Measurements from ENCODE around the gene RFWD3. TPM values are rescaled to one million over a fixed set of nuclear protein-coding genes. Genes with fewer than 3 reads are reported as not detected.
A peak's percentile ranks its signal among the peaks of the same experiment; 100 is the strongest.

RFWD3 gene
- total RNA-seq, 1 donor from 2014 or later, result 22.5 TPM

- ATAC-seq (no peak), DNase-seq (no peak)
- no peaks in the 10 kb centered on the region for H3K27me3 ChIP-seq (ENCODE audit: low read depth)
- peaks cover 66% of the 10 kb centered on the region for H3K36me3 ChIP-seq
- no peaks in the 10 kb centered on the region for H3K9me3 ChIP-seq
- no peaks in the 10 kb centered on the region for H3K4me1 ChIP-seq
- no peak for TF ChIP-seq CTCF (IDR thresholded peaks at IDR 0.05)
- intact Hi-C loops (cut with DNase I), result no loop called here
- H3K4me3 ChIP-seq, result no peak overlapping the region
- no peak overlapping the region for H3K27ac ChIP-seq
Observed at GRCh38 chr16:74652249-74652648, 14.4 kb downstream of the RFWD3 start.

GRCh38 chr16:74651841-74652240 is 14.8 kb downstream of the RFWD3 start:
- DNase-seq (no peak), ATAC-seq (no peak)
- no peak for TF ChIP-seq CTCF (IDR thresholded peaks at IDR 0.05)
- intact Hi-C loops (cut with DNase I), result no loop called here
- Histone ChIP-seq H3K36me3 (peaks cover 64% of the 10 kb centered on the region), H3K4me1 (no peaks in the 10 kb centered on the region), H3K27ac (no peak overlapping the region), H3K9me3 (no peaks in the 10 kb centered on the region), H3K4me3 (no peak overlapping the region), H3K27me3 (ENCODE audit: low read depth) (no peaks in the 10 kb centered on the region)

- ATAC-seq, result no peak
- intact Hi-C loops (cut with DNase I), result no loop called here
- H3K9me3 ChIP-seq, result no peaks in the 10 kb centered on the region
- H3K36me3 ChIP-seq, result peaks cover 61% of the 10 kb centered on the region
- no peak overlapping the region for H3K27ac ChIP-seq
- H3K4me3 ChIP-seq, result no peak overlapping the region
- no peaks in the 10 kb centered on the region for H3K4me1 ChIP-seq
- no peaks in the 10 kb centered on the region for H3K27me3 ChIP-seq (ENCODE audit: low read depth)
- peak; percentile 40 for TF ChIP-seq CTCF (IDR thresholded peaks at IDR 0.05)
- no peak for DNase-seq
Observed at GRCh38 chr16:74650966-74651567, 15.6 kb downstream of the RFWD3 start.

- ATAC-seq (no peak), DNase-seq (no peak)
- H3K4me3 ChIP-seq, result no peak overlapping the region
- no peaks in the 10 kb centered on the region for H3K4me1 ChIP-seq
- intact Hi-C loops (cut with DNase I), result no loop called here
- H3K27ac ChIP-seq, result no peak overlapping the region
- H3K27me3 ChIP-seq (ENCODE audit: low read depth), result no peaks in the 10 kb centered on the region
- TF ChIP-seq CTCF (IDR thresholded peaks at IDR 0.05), result no peak
- H3K9me3 ChIP-seq, result no peaks in the 10 kb centered on the region
- H3K36me3 ChIP-seq, result peaks cover 66% of the 10 kb centered on the region
Observed at GRCh38 chr16:74649839-74650504, 16.7 kb downstream of the RFWD3 start.

GRCh38 chr16:74641969-74642368 is 24.7 kb downstream of the RFWD3 start:
- H3K27ac ChIP-seq, result no peak overlapping the region
- no peaks in the 10 kb centered on the region for H3K4me1 ChIP-seq
- no peak for TF ChIP-seq CTCF (IDR thresholded peaks at IDR 0.05)
- no peaks in the 10 kb centered on the region for H3K9me3 ChIP-seq
- intact Hi-C loops (cut with DNase I), result no loop called here
- ATAC-seq, result no peak
- no peak overlapping the region for H3K4me3 ChIP-seq
- no peaks in the 10 kb centered on the region for H3K27me3 ChIP-seq (ENCODE audit: low read depth)
- peaks cover 92% of the 10 kb centered on the region for H3K36me3 ChIP-seq
- DNase-seq, result no peak
